ENCODE measurements around the gene LDB2. TPM values are rescaled to one million over a fixed set of nuclear protein-coding genes. Genes with fewer than 3 reads are reported as not detected.

LDB2 gene
- total RNA-seq, 1 experiment from 2014 or later: not detected

- no TSS peak for BruUV-seq (replicated peaks)
- Histone ChIP-seq H3K4me1 (ENCODE audit: insufficient read depth, low read length) (no peaks in the 10 kb centered on the region), H3F3A (ENCODE audit: low read length, unreplicated experiment) (no peaks in the 10 kb centered on the region), H2AFZ (ENCODE audit: low read length) (no peak overlapping the region), H3K79me2 (ENCODE audit: low read length) (no peaks in the 10 kb centered on the region), H4K20me1 (ENCODE audit: low read length) (no peaks in the 10 kb centered on the region), H3K9ac (ENCODE audit: low read length) (no peak overlapping the region), H3K9me2 (replicated peaks; ENCODE audit: low read length) (no peaks in the 10 kb centered on the region), H3K4me3 (ENCODE audit: low read length) (no peak overlapping the region), H3K27me3 (ENCODE audit: low read length) (peaks cover 93% of the 10 kb centered on the region), H3K27ac (ENCODE audit: low read length) (no peak overlapping the region), H3K9me3 (ENCODE audit: low read length) (no peaks in the 10 kb centered on the region), H3K36me3 (ENCODE audit: low read depth, low read length) (no peaks in the 10 kb centered on the region), H3K4me2 (ENCODE audit: low read length) (no peak overlapping the region)
- ATAC-seq (no peak), DNase-seq (no peak)
- CTCF ChIA-PET: no interaction called here
- POLR2A ChIA-PET (ENCODE audit: unreplicated experiment): no interaction called here
- TF ChIP-seq CTCF (conservative IDR thresholded peaks at IDR 0.05; ENCODE audit: low read depth, low read length): no peak
- TF ChIP-seq EZH2phosphoT487 (IDR thresholded peaks at IDR 0.05; ENCODE audit: borderline replicate concordance, low read length): no peak
- no peak for TF ChIP-seq EZH2 (IDR thresholded peaks at IDR 0.05; ENCODE audit: low read length, unreplicated experiment)
- intact Hi-C loops (cut with micrococcal nuclease): no loop called here
Observed at GRCh38 chr4:16731776-16732380, 166.6 kb downstream of the LDB2 start.

GRCh38 chr4:16730522-16731205 is 167.8 kb downstream of the LDB2 start:
- Histone ChIP-seq H2AFZ (ENCODE audit: low read length) (no peak overlapping the region), H3K4me1 (ENCODE audit: insufficient read depth, low read length) (no peaks in the 10 kb centered on the region), H3K79me2 (ENCODE audit: low read length) (no peaks in the 10 kb centered on the region), H3K9me3 (ENCODE audit: low read length) (no peaks in the 10 kb centered on the region), H3K36me3 (ENCODE audit: low read depth, low read length) (no peaks in the 10 kb centered on the region), H3K4me3 (ENCODE audit: low read length) (no peak overlapping the region), H3K9me2 (replicated peaks; ENCODE audit: low read length) (no peaks in the 10 kb centered on the region), H4K20me1 (ENCODE audit: low read length) (no peaks in the 10 kb centered on the region), H3K27ac (ENCODE audit: low read length) (no peak overlapping the region), H3F3A (ENCODE audit: low read length, unreplicated experiment) (no peaks in the 10 kb centered on the region), H3K4me2 (ENCODE audit: low read length) (no peak overlapping the region), H3K27me3 (ENCODE audit: low read length) (peaks cover 94% of the 10 kb centered on the region), H3K9ac (ENCODE audit: low read length) (no peak overlapping the region)
- no TSS peak for BruUV-seq (replicated peaks)
- intact Hi-C loops (cut with micrococcal nuclease): no loop called here
- TF ChIP-seq CTCF (conservative IDR thresholded peaks at IDR 0.05; ENCODE audit: low read depth, low read length): no peak
- TF ChIP-seq EZH2phosphoT487 (IDR thresholded peaks at IDR 0.05; ENCODE audit: borderline replicate concordance, low read length): no peak
- no peak for TF ChIP-seq EZH2 (IDR thresholded peaks at IDR 0.05; ENCODE audit: low read length, unreplicated experiment)
- CTCF ChIA-PET: no interaction called here
- ATAC-seq (no peak), DNase-seq (no peak)
- POLR2A ChIA-PET (ENCODE audit: unreplicated experiment): no interaction called here

- CTCF ChIA-PET: no interaction called here
- Histone ChIP-seq H3K4me3 (ENCODE audit: low read length) (no peak overlapping the region), H3K27ac (ENCODE audit: low read length) (no peak overlapping the region), H3K9me2 (replicated peaks; ENCODE audit: low read length) (no peaks in the 10 kb centered on the region), H3K4me2 (ENCODE audit: low read length) (no peak overlapping the region), H3K79me2 (ENCODE audit: low read length) (no peaks in the 10 kb centered on the region), H3K36me3 (ENCODE audit: low read depth, low read length) (no peaks in the 10 kb centered on the region), H3K9ac (ENCODE audit: low read length) (no peak overlapping the region), H3F3A (ENCODE audit: low read length, unreplicated experiment) (no peaks in the 10 kb centered on the region), H3K4me1 (ENCODE audit: insufficient read depth, low read length) (no peaks in the 10 kb centered on the region), H4K20me1 (ENCODE audit: low read length) (no peaks in the 10 kb centered on the region), H3K27me3 (ENCODE audit: low read length) (peaks cover 97% of the 10 kb centered on the region), H3K9me3 (ENCODE audit: low read length) (no peaks in the 10 kb centered on the region), H2AFZ (ENCODE audit: low read length) (no peak overlapping the region)
- BruUV-seq (replicated peaks): no TSS peak
- TF ChIP-seq CTCF (conservative IDR thresholded peaks at IDR 0.05; ENCODE audit: low read depth, low read length) (no peak), EZH2phosphoT487 (IDR thresholded peaks at IDR 0.05; ENCODE audit: borderline replicate concordance, low read length) (no peak), EZH2 (IDR thresholded peaks at IDR 0.05; ENCODE audit: low read length, unreplicated experiment) (no peak)
- no peak for ATAC-seq
- POLR2A ChIA-PET (ENCODE audit: unreplicated experiment): interaction anchor here (0.7 kb wide), 1 partner anchor 59 kb away, joined by 3 read pairs; no protein-coding TSS in a partner anchor
- DNase-seq: no peak
- intact Hi-C loops (cut with micrococcal nuclease): no loop called here
Observed at GRCh38 chr4:16729336-16729735, 169.1 kb downstream of the LDB2 start.

All from PC-3 (cell line).